Activated CD4-positive, alpha-beta T cell treated with anti-CD3 and anti-CD28 coated beads, Interleukin-2, Interleukin-4, amounts not matched to agents 100 ng/mL and 50 ng/mL, durations not matched to agents 16 hours and 8 hours (primary cell): ENCODE data around the gene SLC38A1.
"Not testable (repeated sequence)": the region's sequence is repeated elsewhere in the genome, so short reads cannot be mapped to it uniquely, and the experiment has no call there.

Source experiments
- DNase-seq: peaks from one replicate; pipeline ENCODE4 v3.0.0-alpha.2; 2020; ENCODE audit warnings: low spot score

SLC38A1 gene

GRCh38 chr12:46264057-46264456, 4.8 kb downstream of the SLC38A1 start:
- no peak for DNase-seq

GRCh38 chr12:46263140-46264016, 5.5 kb downstream of the SLC38A1 start:
- DNase-seq, result no peak

- no peak for DNase-seq
Measured at GRCh38 chr12:46261646-46262045, 7.2 kb downstream of the SLC38A1 start.

- DNase-seq, result no peak
Measured at GRCh38 chr12:46260913-46261476, 7.8 kb downstream of the SLC38A1 start.

GRCh38 chr12:46260124-46260912, 8.5 kb downstream of the SLC38A1 start:
- DNase-seq, result no peak

GRCh38 chr12:46259713-46260112, 9.1 kb downstream of the SLC38A1 start:
- no peak for DNase-seq

- DNase-seq, result no peak
Measured at GRCh38 chr12:46259071-46259470, 9.8 kb downstream of the SLC38A1 start.

GRCh38 chr12:46258129-46258528, 10.7 kb downstream of the SLC38A1 start:
- DNase-seq, result no peak

- DNase-seq, result no peak
Measured at GRCh38 chr12:46256942-46257341, 11.9 kb downstream of the SLC38A1 start.

- DNase-seq, result no peak
Measured at GRCh38 chr12:46253544-46254162, 15.2 kb downstream of the SLC38A1 start.

GRCh38 chr12:46251994-46252393, 16.8 kb downstream of the SLC38A1 start:
- not testable (repeated sequence) for DNase-seq

- DNase-seq, result not testable (repeated sequence)
Measured at GRCh38 chr12:46249960-46250359, 18.9 kb downstream of the SLC38A1 start.

GRCh38 chr12:46246021-46246700, 22.7 kb downstream of the SLC38A1 start:
- no peak for DNase-seq

GRCh38 chr12:46244997-46245396, 23.8 kb downstream of the SLC38A1 start:
- DNase-seq, result no peak

- DNase-seq, result no peak
Measured at GRCh38 chr12:46244273-46244915, 24.4 kb downstream of the SLC38A1 start.

GRCh38 chr12:46242569-46242968, 26.3 kb downstream of the SLC38A1 start:
- no peak for DNase-seq

- DNase-seq, result no peak
Measured at GRCh38 chr12:46240436-46240835, 28.4 kb downstream of the SLC38A1 start.

- no peak for DNase-seq
Measured at GRCh38 chr12:46238821-46239220, 30.0 kb downstream of the SLC38A1 start.

GRCh38 chr12:46237371-46238045, 31.3 kb downstream of the SLC38A1 start:
- DNase-seq, result no peak

- no peak for DNase-seq
Measured at GRCh38 chr12:46234000-46234399, 34.8 kb downstream of the SLC38A1 start.

GRCh38 chr12:46233423-46233822, 35.4 kb downstream of the SLC38A1 start:
- DNase-seq, result no peak
